Vagina (tissue), 2 donors: Measurements from ENCODE around the gene IKBIP.

Experiments
- CTCF ChIP-seq, 3 experiments: fragments of 450-650 bp in 2 of 3; fragments of 200-600 bp in 1 of 3; sonication (generic) in 1 of 3; IDR thresholded peaks; one replicate each; pipeline ENCODE4 v1.5.1; 2017 to 2019; ENCODE audit warnings: antibody characterized with exemption in 3 of 3, mild to moderate bottlenecking in 2 of 3, moderate library complexity in 2 of 3
- POLR2A ChIP-seq, 2 donors: fragments of 450-650 bp; IDR thresholded peaks; one replicate each; pipeline ENCODE4 v1.6.1; 2017; ENCODE audit warnings: antibody characterized with exemption in 2 of 2, mild to moderate bottlenecking in 2 of 2, moderate library complexity in 2 of 2
- POLR2AphosphoS5 ChIP-seq, 2 donors: sonication (generic); formaldehyde crosslinking; IDR thresholded peaks; one replicate each; pipeline ENCODE4 v1.9.0; 2017; ENCODE audit warnings: antibody characterized with exemption in 2 of 2, mild to moderate bottlenecking in 2 of 2, low read depth in 1 of 2; ENCODE audit not compliant: insufficient read depth in 1 of 2

DNA sequence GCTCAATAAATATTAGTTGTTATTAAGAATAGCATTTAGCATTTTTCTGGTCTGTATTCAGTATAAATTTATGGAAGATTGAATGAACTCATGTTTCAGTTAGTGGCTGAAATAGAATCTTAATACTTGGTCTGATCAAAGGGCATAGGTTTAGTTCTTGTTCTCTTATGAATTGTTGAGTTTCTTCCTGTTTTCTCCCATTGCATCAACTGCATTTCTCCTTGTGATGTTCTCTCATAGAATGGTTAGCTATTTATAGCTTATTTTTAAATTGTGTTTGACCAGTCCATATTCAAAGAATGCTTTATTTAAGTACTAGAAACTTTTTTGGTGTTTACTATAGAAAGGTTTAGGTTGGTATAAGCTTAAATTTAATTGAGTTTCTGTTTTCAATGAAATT, 30.3 kb upstream of the IKBIP start:
- TF ChIP-seq CTCF (IDR thresholded peaks at IDR 0.05) (no peak), POLR2A (IDR thresholded peaks at IDR 0.05) (no peak), POLR2AphosphoS5 (IDR thresholded peaks at IDR 0.05; ENCODE audit: insufficient read depth in 1 of 2, low read depth in 1 of 2) (no peak)
